PC-3 (cell line): ENCODE results near the gene DNTT. TPM values are rescaled to one million over a fixed set of nuclear protein-coding genes. Genes with fewer than 3 reads are reported as not detected.
A peak's percentile ranks its signal among the peaks of the same experiment; 100 is the strongest.

Source experiments
- ATAC-seq: fragments of 200-7000 bp; cut with Tn5 transposase; 2 replicates; pipeline ENCODE4 v1.9.1; 2020; ENCODE audit warnings: mild to moderate bottlenecking, moderate library complexity
- BruUV-seq: library from RNA; stranded (reverse); fragments of 400-500 nt; replicated peaks from 2 replicates; lab custom pipeline; 2021; lab: Mats Ljungman, UMichigan
- CTCF ChIA-PET: fragments of 300-600 bp; sonication (Branson Sonifier 250); formaldehyde crosslinking; loops from one replicate; lab custom pipeline; 2022; ENCODE audit warnings: antibody characterized with exemption; lab: Charles Lee
- POLR2A ChIA-PET: fragments of 300-600 bp; sonication (Branson Sonifier 250); formaldehyde crosslinking; loops from one replicate; lab custom pipeline; 2022; ENCODE audit warnings: antibody characterized with exemption; ENCODE audit not compliant: unreplicated experiment; lab: Charles Lee
- DNase-seq: peaks from one replicate; pipeline ENCODE4 v3.0.0-alpha.2; 2015
- H2AFZ ChIP-seq: fragments of 300-600 bp; sonication (generic); 2 replicates; pipeline ENCODE4 v1.6.0; 2016; ENCODE audit warnings: antibody characterized with exemption, low read length
- H3F3A ChIP-seq: fragments of 300-600 bp; sonication (generic); one replicate; pipeline ENCODE4 v1.6.0; 2017; ENCODE audit warnings: antibody characterized with exemption, low read length, control low read depth, mild to moderate bottlenecking; ENCODE audit not compliant: unreplicated experiment
- H3K27ac ChIP-seq: fragments of 300-600 bp; sonication (generic); 2 replicates; pipeline ENCODE4 v1.5.1; 2016; ENCODE audit warnings: mild to moderate bottlenecking, low read length
- H3K27me3 ChIP-seq: fragments of 300-600 bp; sonication (generic); 2 replicates; pipeline ENCODE4 v1.6.1; 2016; ENCODE audit warnings: low read length, mixed read lengths
- H3K36me3 ChIP-seq: fragments of 300-600 bp; sonication (generic); 2 replicates; pipeline ENCODE4 v1.6.1; 2016; ENCODE audit warnings: low read depth, mixed run types, low read length, mixed read lengths
- H3K4me1 ChIP-seq: fragments of 300-600 bp; sonication (generic); 2 replicates; pipeline ENCODE4 v1.5.1; 2016; ENCODE audit warnings: low read length; ENCODE audit not compliant: insufficient read depth
- H3K4me2 ChIP-seq: fragments of 300-600 bp; sonication (generic); 2 replicates; pipeline ENCODE4 v1.6.0; 2016; ENCODE audit warnings: low read length
- H3K4me3 ChIP-seq: fragments of 300-600 bp; sonication (generic); 2 replicates; pipeline ENCODE4 v1.5.1; 2016; ENCODE audit warnings: mild to moderate bottlenecking, low read length, mixed read lengths
- H3K79me2 ChIP-seq: fragments of 300-600 bp; sonication (generic); 2 replicates; pipeline ENCODE4 v1.6.1; 2017; ENCODE audit warnings: low read length, mixed read lengths
- H3K9ac ChIP-seq: fragments of 300-600 bp; sonication (generic); 2 replicates; pipeline ENCODE4 v1.6.0; 2016; ENCODE audit warnings: mild to moderate bottlenecking, low read length
- H3K9me2 ChIP-seq: fragments of 300-600 bp; sonication (generic); replicated peaks from 2 replicates; pipeline ENCODE4 v1.6.1; 2016; ENCODE audit warnings: mixed run types, low read length, mixed read lengths
- H3K9me3 ChIP-seq: fragments of 300-600 bp; sonication (generic); 2 replicates; pipeline ENCODE4 v1.6.1; 2016; ENCODE audit warnings: low read length, mixed read lengths
- H4K20me1 ChIP-seq: fragments of 300-600 bp; sonication (generic); 2 replicates; pipeline ENCODE4 v1.6.1; 2016; ENCODE audit warnings: low read length, mixed read lengths
- EZH2 ChIP-seq: fragments of 300-600 bp; sonication (generic); IDR thresholded peaks from one replicate; pipeline ENCODE4 v1.6.1; 2017; ENCODE audit warnings: antibody characterized with exemption, mild to moderate bottlenecking, low read length; ENCODE audit not compliant: unreplicated experiment
- EZH2phosphoT487 ChIP-seq: fragments of 300-600 bp; sonication (generic); IDR thresholded peaks from 2 replicates; pipeline ENCODE4 v1.6.1; 2018; ENCODE audit warnings: mild to moderate bottlenecking, antibody characterized with exemption, low read length, borderline replicate concordance
- intact Hi-C: fragments of 100-400 bp; cut with micrococcal nuclease; formaldehyde crosslinking; loops from 2 replicates; pipeline ENCODE4 v1.9.0; 2023
- total RNA-seq: library from RNA; depleted of rRNA; stranded (reverse); fragments of >200 nt; gene quantifications from 2 replicates; pipeline ENCODE4 v1.2.3, GENCODE V29; 2014
- TF ChIP-seq, protein P1 (sequence below): fragments of 300-600 bp; sonication (generic); conservative IDR thresholded peaks from 2 replicates; pipeline ENCODE4 v1.5.1; 2017; ENCODE audit warnings: antibody characterized with exemption, low read depth, mild to moderate bottlenecking, low read length

Gene DNTT
- total RNA-seq, 1 experiment from 2014 or later, result not detected

DNA sequence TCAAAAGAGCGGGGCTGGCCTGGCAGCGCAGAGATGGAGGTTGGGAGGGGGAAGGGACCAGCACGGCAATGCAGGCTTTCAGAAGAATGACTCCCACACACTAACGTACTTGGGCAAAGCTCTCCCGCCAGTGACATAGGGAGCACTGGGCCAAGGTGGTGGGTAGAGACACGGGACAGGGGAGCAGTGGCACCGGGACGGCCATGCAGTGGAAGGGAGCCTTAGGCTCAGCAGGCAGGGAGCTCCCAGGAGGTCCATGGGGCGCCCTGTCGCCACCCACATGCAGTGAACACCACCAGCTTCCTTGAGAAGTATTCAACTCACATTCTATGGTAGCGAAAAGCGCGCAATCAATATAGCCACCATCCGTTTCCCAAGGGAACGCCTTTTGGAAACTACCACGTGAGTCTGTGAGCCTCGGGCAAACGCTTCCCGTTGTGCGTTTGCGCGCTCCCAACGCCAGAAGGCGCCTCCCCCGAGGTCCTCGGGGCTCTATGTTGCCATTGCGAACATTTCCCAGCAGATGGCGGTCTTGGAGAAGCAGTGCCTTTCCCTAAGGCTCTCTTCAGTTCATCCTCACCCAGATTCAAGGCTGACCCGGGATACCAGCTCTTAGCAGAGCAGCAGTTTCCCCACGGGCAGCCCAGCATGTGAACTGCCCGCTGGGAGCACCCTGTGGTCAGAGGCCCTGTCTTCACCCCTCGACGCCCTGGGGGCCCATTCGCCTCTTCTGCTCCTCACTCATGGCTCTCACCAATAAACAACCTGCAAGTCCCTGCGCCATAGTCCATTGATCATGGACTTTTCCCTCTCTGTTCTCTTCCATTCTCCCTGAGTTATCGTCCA is 71.0 kb downstream of the DNTT start:
- Histone ChIP-seq H4K20me1 (no peaks in the 10 kb centered on the region), H3K4me2 (peak overlapping the region; percentile 87), H3K9ac (peak overlapping the region; percentile 25; the same call in 1 of the 2 replicates), H3K9me2 (no peaks in the 10 kb centered on the region), H3K4me3 (peak overlapping the region; percentile 57), H2AFZ (peak overlapping the region; percentile 86), H3K79me2 (no peaks in the 10 kb centered on the region), H3K9me3 (no peaks in the 10 kb centered on the region), H3K27me3 (no peaks in the 10 kb centered on the region), H3F3A (no peaks in the 10 kb centered on the region), H3K36me3 (no peaks in the 10 kb centered on the region), H3K27ac (no peak overlapping the region), H3K4me1 (peaks cover 7% of the 10 kb centered on the region)
- DNase-seq (peak; percentile 91), ATAC-seq (peak; percentile 88)
- no TSS peak for BruUV-seq
- POLR2A ChIA-PET, result no interaction called here
- intact Hi-C loops, result loop anchor here (5.0 kb wide), 1 partner anchor 137 kb away; the partner anchor contains the start of gene TLL2
- CTCF ChIA-PET, result no interaction called here
- TF ChIP-seq EZH2, result no peak
- TF ChIP-seq, protein P1, sequence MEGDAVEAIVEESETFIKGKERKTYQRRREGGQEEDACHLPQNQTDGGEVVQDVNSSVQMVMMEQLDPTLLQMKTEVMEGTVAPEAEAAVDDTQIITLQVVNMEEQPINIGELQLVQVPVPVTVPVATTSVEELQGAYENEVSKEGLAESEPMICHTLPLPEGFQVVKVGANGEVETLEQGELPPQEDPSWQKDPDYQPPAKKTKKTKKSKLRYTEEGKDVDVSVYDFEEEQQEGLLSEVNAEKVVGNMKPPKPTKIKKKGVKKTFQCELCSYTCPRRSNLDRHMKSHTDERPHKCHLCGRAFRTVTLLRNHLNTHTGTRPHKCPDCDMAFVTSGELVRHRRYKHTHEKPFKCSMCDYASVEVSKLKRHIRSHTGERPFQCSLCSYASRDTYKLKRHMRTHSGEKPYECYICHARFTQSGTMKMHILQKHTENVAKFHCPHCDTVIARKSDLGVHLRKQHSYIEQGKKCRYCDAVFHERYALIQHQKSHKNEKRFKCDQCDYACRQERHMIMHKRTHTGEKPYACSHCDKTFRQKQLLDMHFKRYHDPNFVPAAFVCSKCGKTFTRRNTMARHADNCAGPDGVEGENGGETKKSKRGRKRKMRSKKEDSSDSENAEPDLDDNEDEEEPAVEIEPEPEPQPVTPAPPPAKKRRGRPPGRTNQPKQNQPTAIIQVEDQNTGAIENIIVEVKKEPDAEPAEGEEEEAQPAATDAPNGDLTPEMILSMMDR, result peak; percentile 83
- no peak for TF ChIP-seq EZH2phosphoT487

DNA sequence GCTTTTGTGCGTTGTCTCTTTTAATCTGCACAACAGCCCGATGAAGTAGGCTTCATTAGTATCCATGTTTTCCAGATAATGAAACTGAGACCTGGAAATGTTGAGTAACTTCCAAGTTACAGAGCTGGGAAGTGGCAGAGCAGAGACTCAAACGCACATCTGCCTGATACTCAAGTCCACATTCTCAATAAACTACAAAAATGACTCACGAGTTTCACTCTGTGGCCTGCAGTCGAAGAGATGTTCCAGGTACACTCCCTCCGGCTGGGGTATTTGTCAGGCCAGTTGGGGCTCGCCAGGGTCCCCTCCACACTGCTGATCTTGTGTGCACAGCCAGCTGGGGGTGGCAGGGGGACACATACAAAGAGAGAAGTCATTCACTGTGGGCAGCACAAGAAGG is 72.2 kb downstream of the DNTT start:
- H3K9ac ChIP-seq, result no peak overlapping the region
- H3K36me3 ChIP-seq, result no peaks in the 10 kb centered on the region
- ChIA-PET POLR2A (no interaction called here), CTCF (no interaction called here)
- no peaks in the 10 kb centered on the region for H3K9me3 ChIP-seq
- no peak overlapping the region for H3K4me3 ChIP-seq
- no TSS peak for BruUV-seq
- no peak overlapping the region for H3K27ac ChIP-seq
- H3K79me2 ChIP-seq, result no peaks in the 10 kb centered on the region
- TF ChIP-seq, protein P1, result no peak
- TF ChIP-seq EZH2 (no peak), EZH2phosphoT487 (no peak)
- H2AFZ ChIP-seq, result no peak overlapping the region
- H3F3A ChIP-seq, result no peaks in the 10 kb centered on the region
- H4K20me1 ChIP-seq, result no peaks in the 10 kb centered on the region
- no peaks in the 10 kb centered on the region for H3K9me2 ChIP-seq
- peaks cover 5% of the 10 kb centered on the region; the same call in 1 of the 2 replicates for H3K4me1 ChIP-seq
- DNase-seq (no peak), ATAC-seq (no peak)
- intact Hi-C loops, result loop anchor here (5.0 kb wide), 1 partner anchor 136 kb away; the partner anchor contains the start of gene TLL2
- H3K27me3 ChIP-seq, result no peaks in the 10 kb centered on the region
- no peak overlapping the region for H3K4me2 ChIP-seq

DNA sequence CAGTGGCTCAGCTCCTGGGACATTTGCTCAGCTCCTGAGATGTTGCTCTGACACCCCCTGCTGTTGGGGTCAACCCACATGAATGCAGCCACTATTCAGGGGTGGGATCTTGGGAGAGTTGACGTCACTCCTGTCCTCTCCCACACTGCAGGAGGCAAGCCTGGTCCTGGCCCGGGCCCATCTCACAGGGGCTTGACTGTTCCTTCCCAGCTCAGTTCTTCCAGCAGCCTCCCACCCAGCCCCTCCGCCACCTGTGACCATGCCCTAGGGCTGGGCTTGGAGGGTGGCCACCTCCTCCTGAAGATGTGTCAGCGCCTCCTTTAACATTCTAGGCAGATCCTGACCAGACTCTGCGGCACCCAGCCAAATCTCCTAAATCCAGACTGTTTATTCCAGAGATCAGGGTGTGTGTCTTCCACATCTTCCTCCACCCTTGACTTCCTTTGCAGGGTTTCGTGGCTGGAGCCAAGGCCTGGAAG is 73.6 kb downstream of the DNTT start:
- H4K20me1 ChIP-seq, result no peaks in the 10 kb centered on the region

More for the DNA sequence above, 73.6 kb downstream of the DNTT start:
- no TSS peak for BruUV-seq
- DNase-seq (no peak), ATAC-seq (no peak)
- no peak overlapping the region for H3K9ac ChIP-seq
- intact Hi-C loops, result loop anchor here (5.0 kb wide), 1 partner anchor 134 kb away; the partner anchor contains the start of gene TLL2
- ChIA-PET CTCF (no interaction called here), POLR2A (no interaction called here)
- H3K36me3 ChIP-seq, result no peaks in the 10 kb centered on the region
- no peak overlapping the region for H2AFZ ChIP-seq
- no peaks in the 10 kb centered on the region for H3K79me2 ChIP-seq
- no peak overlapping the region for H3K4me3 ChIP-seq
- no peaks in the 10 kb centered on the region for H3F3A ChIP-seq
- no peak overlapping the region for H3K27ac ChIP-seq
- H3K4me2 ChIP-seq, result no peak overlapping the region
- H3K9me3 ChIP-seq, result no peaks in the 10 kb centered on the region
- no peaks in the 10 kb centered on the region for H3K9me2 ChIP-seq
- H3K4me1 ChIP-seq, result peaks cover 5% of the 10 kb centered on the region; the same call in 1 of the 2 replicates
- H3K27me3 ChIP-seq, result no peaks in the 10 kb centered on the region
- TF ChIP-seq EZH2 (no peak), EZH2phosphoT487 (no peak)
- TF ChIP-seq, protein P1, result no peak
